Adrenal gland (tissue), 5 donors: ENCODE data around the gene THRSP.

Source experiments
- POLR2A ChIP-seq, 2 donors: fragments of 450-650 bp; IDR thresholded peaks; one replicate each; pipeline ENCODE4 v1.6.1; 2017; ENCODE audit warnings: antibody characterized with exemption in 2 of 2, mild to moderate bottlenecking in 2 of 2, moderate library complexity in 1 of 2
- TF ChIP-seq, protein P1 (sequence below), 6 experiments: fragments of 450-650 bp in 4 of 6; fragments of 200-600 bp in 2 of 6; sonication (generic) in 1 of 6; IDR thresholded peaks; 1 replicate in 5 of 6; 2 replicates in 1 of 6; pipeline versions ENCODE4 v1.5.1 to v1.8.0; 2016 to 2021; ENCODE audit warnings: antibody characterized with exemption in 6 of 6, mild to moderate bottlenecking in 2 of 6, moderate library complexity in 1 of 6
- donor health status: DM: no; HTN: no; CAD: no.

- TF ChIP-seq, protein P1, sequence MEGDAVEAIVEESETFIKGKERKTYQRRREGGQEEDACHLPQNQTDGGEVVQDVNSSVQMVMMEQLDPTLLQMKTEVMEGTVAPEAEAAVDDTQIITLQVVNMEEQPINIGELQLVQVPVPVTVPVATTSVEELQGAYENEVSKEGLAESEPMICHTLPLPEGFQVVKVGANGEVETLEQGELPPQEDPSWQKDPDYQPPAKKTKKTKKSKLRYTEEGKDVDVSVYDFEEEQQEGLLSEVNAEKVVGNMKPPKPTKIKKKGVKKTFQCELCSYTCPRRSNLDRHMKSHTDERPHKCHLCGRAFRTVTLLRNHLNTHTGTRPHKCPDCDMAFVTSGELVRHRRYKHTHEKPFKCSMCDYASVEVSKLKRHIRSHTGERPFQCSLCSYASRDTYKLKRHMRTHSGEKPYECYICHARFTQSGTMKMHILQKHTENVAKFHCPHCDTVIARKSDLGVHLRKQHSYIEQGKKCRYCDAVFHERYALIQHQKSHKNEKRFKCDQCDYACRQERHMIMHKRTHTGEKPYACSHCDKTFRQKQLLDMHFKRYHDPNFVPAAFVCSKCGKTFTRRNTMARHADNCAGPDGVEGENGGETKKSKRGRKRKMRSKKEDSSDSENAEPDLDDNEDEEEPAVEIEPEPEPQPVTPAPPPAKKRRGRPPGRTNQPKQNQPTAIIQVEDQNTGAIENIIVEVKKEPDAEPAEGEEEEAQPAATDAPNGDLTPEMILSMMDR (IDR thresholded peaks at IDR 0.05): no peak
- TF ChIP-seq POLR2A (IDR thresholded peaks at IDR 0.05): no peak
Measured at GRCh38 chr11:78066471-78066870, 2.8 kb downstream of the THRSP start.
